GM19452 (cell line): Measurements from ENCODE around the gene CTDNEP1.
"Not testable (repeated sequence)": the region's sequence is repeated elsewhere in the genome, so short reads cannot be mapped to it uniquely, and the experiment has no call there.

Experiments
- ATAC-seq: cut with Tn5 transposase; IDR thresholded peaks from one replicate; pipeline ENCODE4 v1.9.1; 2021; ENCODE audit not compliant: unreplicated experiment

The CTDNEP1 gene

GRCh38 chr17:7249214-7249613 is 2.3 kb downstream of the CTDNEP1 start:
- ATAC-seq: no peak

- no peak for ATAC-seq
These were observed 2.7 kb downstream of the CTDNEP1 start for GRCh38 chr17:7248796-7249195.

GRCh38 chr17:7246779-7247178 is 4.8 kb downstream of the CTDNEP1 start:
- no peak for ATAC-seq

- ATAC-seq: not testable (repeated sequence)
These were observed 7.7 kb downstream of the CTDNEP1 start for GRCh38 chr17:7243838-7244237.

- no peak for ATAC-seq
These were observed 8.1 kb downstream of the CTDNEP1 start for GRCh38 chr17:7243453-7243729.

GRCh38 chr17:7242717-7243452 is 8.6 kb downstream of the CTDNEP1 start:
- peak; percentile 36 for ATAC-seq

- ATAC-seq: peak; percentile 17
These were observed 9.5 kb downstream of the CTDNEP1 start, which contains the start of gene GABARAP for GRCh38 chr17:7241783-7242716. GABARAP (minus strand) TSS chr17:7242449; CDS start chr17:7242330, 119 bp downstream.

- no peak for ATAC-seq
These were observed 10.3 kb downstream of the CTDNEP1 start for GRCh38 chr17:7241090-7241733.

GRCh38 chr17:7240375-7240774 is 11.2 kb downstream of the CTDNEP1 start:
- ATAC-seq: no peak

GRCh38 chr17:7239091-7240027 is 12.2 kb downstream of the CTDNEP1 start, which contains the start of gene PHF23:
PHF23 (minus strand) TSS chr17:7239457; CDS start chr17:7239279, 178 bp downstream.
- ATAC-seq: peak; percentile 39

- ATAC-seq: no peak
These were observed 13.0 kb downstream of the CTDNEP1 start for GRCh38 chr17:7238420-7239090.

- no peak for ATAC-seq
These were observed 13.6 kb downstream of the CTDNEP1 start for GRCh38 chr17:7237761-7238419.

- no peak for ATAC-seq
These were observed 14.2 kb downstream of the CTDNEP1 start for GRCh38 chr17:7237266-7237760.

GRCh38 chr17:7236808-7237207 is 14.7 kb downstream of the CTDNEP1 start:
- ATAC-seq: no peak

- no peak for ATAC-seq
These were observed 15.6 kb downstream of the CTDNEP1 start for GRCh38 chr17:7235693-7236665.

GRCh38 chr17:7234083-7234951 is 17.2 kb downstream of the CTDNEP1 start, which contains the start of gene DVL2:
DVL2 (minus strand) TSS chr17:7234517; CDS start chr17:7234262, 255 bp downstream.
- ATAC-seq: peak; percentile 51

GRCh38 chr17:7233701-7234082 is 17.8 kb downstream of the CTDNEP1 start:
- no peak for ATAC-seq
